Endothelial cell of umbilical vein (primary cell): ENCODE data around the gene SLC7A7. TPM values are rescaled to one million over a fixed set of nuclear protein-coding genes. Genes with fewer than 3 reads are reported as not detected.

Experiments
- BruUV-seq: library from RNA; stranded (reverse); fragments of 400-500 nt; replicated peaks from 2 replicates; lab custom pipeline; 2021; lab: Mats Ljungman, UMichigan
- CTCF ChIA-PET: fragments of 300-600, 350-600 bp; sonication (Branson Sonifier 250); formaldehyde crosslinking; loops from one replicate; lab custom pipeline; 2021; ENCODE audit warnings: antibody characterized with exemption, inconsistent platforms; lab: Charles Lee
- POLR2A ChIA-PET: fragments of 300-600, 350-600 bp; sonication (Branson Sonifier 250); formaldehyde crosslinking; loops from one replicate; lab custom pipeline; 2021; ENCODE audit warnings: antibody characterized with exemption, inconsistent platforms; lab: Charles Lee
- DNase-seq: peaks from one replicate; pipeline ENCODE4 v3.0.0-alpha.2; 2011; ENCODE audit warnings: low read depth, low spot score
- FAIRE-seq: peaks from 2 replicates; lab custom pipeline; 2011; peaks lifted over from hg19 to GRCh38; lab: Jason Lieb, UNC
- H2AFZ ChIP-seq: 2 replicates; pipeline ENCODE4 v1.6.0; 2012; ENCODE audit warnings: low read depth, low read length, control low read depth, inconsistent platforms
- H3K27ac ChIP-seq: 2 replicates; pipeline ENCODE4 v1.5.1; 2011; ENCODE audit warnings: low read depth, mild to moderate bottlenecking, control low read depth, low read length, moderate library complexity; ENCODE audit not compliant: insufficient read depth
- H3K27me3 ChIP-seq, 2 experiments: 2 replicates each; pipeline versions ENCODE4 v1.6.0 to v1.6.1; 2011; ENCODE audit warnings: low read length in 2 of 2, mixed read lengths in 1 of 2; ENCODE audit not compliant: control insufficient read depth in 2 of 2, insufficient read depth in 2 of 2
- H3K36me3 ChIP-seq, 2 experiments: 2 replicates in 1 of 2; 3 replicates in 1 of 2; pipeline ENCODE4 v1.5.1; 2011; ENCODE audit warnings: low read length in 2 of 2, mild to moderate bottlenecking in 1 of 2, moderate library complexity in 1 of 2; ENCODE audit not compliant: control insufficient read depth in 2 of 2, insufficient read depth in 2 of 2; ENCODE audit errors: extremely low read depth in 1 of 2
- H3K4me1 ChIP-seq: 3 replicates; pipeline ENCODE4 v1.5.1; 2011; ENCODE audit warnings: mild to moderate bottlenecking, low read length; ENCODE audit not compliant: control insufficient read depth, insufficient read depth; ENCODE audit errors: extremely low read depth
- H3K4me2 ChIP-seq: 2 replicates; pipeline ENCODE4 v1.6.1; 2011; ENCODE audit warnings: low read length, control low read depth, mixed read lengths; ENCODE audit not compliant: insufficient read depth
- H3K4me3 ChIP-seq, 3 experiments: fragments of 200-600 bp in 1 of 3; sonication (generic), shearing (Covaris generic) in 1 of 3; replicated peaks in 1 of 3; 2 replicates each; pipeline ENCODE4 v1.5.1; 2011 to 2016; ENCODE audit warnings: control low read depth in 3 of 3, low read length in 3 of 3, mild to moderate bottlenecking in 2 of 3, inconsistent platforms in 1 of 3, low read depth in 1 of 3, moderate library complexity in 1 of 3; ENCODE audit not compliant: insufficient read depth in 1 of 3
- H3K79me2 ChIP-seq: 2 replicates; pipeline ENCODE4 v1.6.0; 2012; ENCODE audit warnings: low read length, inconsistent platforms; ENCODE audit not compliant: control insufficient read depth, insufficient read depth
- H3K9ac ChIP-seq: replicated peaks from 2 replicates; pipeline ENCODE3; 2011; ENCODE audit warnings: low read length, control low read depth; ENCODE audit not compliant: insufficient read depth; ENCODE audit errors: extremely low read depth
- H3K9me1 ChIP-seq: replicated peaks from 3 replicates; pipeline ENCODE4 v1.6.0; 2011; ENCODE audit warnings: mild to moderate bottlenecking, low read length; ENCODE audit not compliant: control insufficient read depth, insufficient read depth; ENCODE audit errors: extremely low read depth
- H3K9me3 ChIP-seq: replicated peaks from 2 replicates; pipeline ENCODE4 v1.5.1; 2012; ENCODE audit warnings: low read length, inconsistent platforms; ENCODE audit not compliant: control insufficient read depth, insufficient read depth
- H4K20me1 ChIP-seq: replicated peaks from 2 replicates; pipeline ENCODE3; 2011; ENCODE audit warnings: mild to moderate bottlenecking, low read length; ENCODE audit not compliant: control insufficient read depth, insufficient read depth; ENCODE audit errors: extremely low read depth
- CTCF ChIP-seq, 2 donors: IDR thresholded peaks; 1 replicate in 1 of 2; 2 replicates in 1 of 2; pipeline ENCODE4 v1.5.1; 2011; ENCODE audit warnings: low read length in 2 of 2, mild to moderate bottlenecking in 2 of 2, moderate library complexity in 2 of 2, control low read depth in 1 of 2, inconsistent platforms in 1 of 2, low read depth in 1 of 2; ENCODE audit not compliant: insufficient read depth in 1 of 2; ENCODE audit errors: extremely low read depth in 1 of 2
- EZH2 ChIP-seq: IDR thresholded peaks from 2 replicates; pipeline ENCODE4 v1.6.1; 2012; ENCODE audit warnings: borderline replicate concordance, low read depth, mild to moderate bottlenecking, moderate library complexity, low read length, inconsistent platforms; ENCODE audit not compliant: severe bottlenecking
- GATA2 ChIP-seq: IDR thresholded peaks from 2 replicates; pipeline ENCODE4 v1.7.0; 2011; ENCODE audit warnings: low read depth, mild to moderate bottlenecking, moderate library complexity, mixed read lengths, low read length; ENCODE audit not compliant: insufficient read length, insufficient read depth
- JUN ChIP-seq: IDR thresholded peaks from 2 replicates; pipeline ENCODE4 v1.6.1; 2011; ENCODE audit warnings: borderline replicate concordance, low read depth; ENCODE audit not compliant: insufficient read length, insufficient read depth
- MYC ChIP-seq: IDR thresholded peaks from one replicate; pipeline ENCODE4 v1.6.1; 2011; ENCODE audit warnings: mild to moderate bottlenecking, low read depth, low read length
- POLR2A ChIP-seq: IDR thresholded peaks from 2 replicates; pipeline ENCODE4 v1.6.1; 2012; ENCODE audit warnings: low read depth, mild to moderate bottlenecking, control low read depth, low read length
- POLR2AphosphoS5 ChIP-seq: IDR thresholded peaks from 2 replicates; pipeline ENCODE4 v1.6.1; 2012; ENCODE audit warnings: low read depth, mild to moderate bottlenecking, control low read depth, low read length, moderate library complexity; ENCODE audit not compliant: insufficient read depth
- dilution Hi-C: fragments of 300-500 bp; cut with MboI; formaldehyde crosslinking; loops from one replicate; pipeline ENCODE4 v1.15.0; 2019; ENCODE audit warnings: low sequenced_read_pairs; ENCODE audit not compliant: extremely low pct_ligation_motif_present
- intact Hi-C: fragments of 100-400 bp; cut with micrococcal nuclease; formaldehyde crosslinking; loops from one replicate; pipeline ENCODE4 v1.10.0; 2022
- polyA plus RNA-seq, 4 experiments: library from polyadenylated mRNA; depleted of rRNA in 3 of 4; stranded (reverse) in 3 of 4; unstranded in 1 of 4; fragments of >200 nt; gene quantifications; 2 replicates each; pipeline versions ENCODE4 v1.2.1 to v1.2.3, GENCODE V29; 2011 to 2012; ENCODE audit warnings: missing spikeins in 1 of 4
- total RNA-seq: library from RNA; stranded (reverse); gene quantifications from 2 replicates; pipeline ENCODE4 v1.2.3, GENCODE V29; 2021
- TF ChIP-seq, protein P1 (sequence below): IDR thresholded peaks from 2 replicates; pipeline ENCODE4 v1.6.1; 2011; ENCODE audit not compliant: insufficient read depth, insufficient read length

SLC7A7 gene
- total and polyA plus RNA-seq, 2 donors (not counting 3 experiments of a cell fraction or from before 2014, with no cell fraction given), result 22.5 to 94.0 TPM

DNA sequence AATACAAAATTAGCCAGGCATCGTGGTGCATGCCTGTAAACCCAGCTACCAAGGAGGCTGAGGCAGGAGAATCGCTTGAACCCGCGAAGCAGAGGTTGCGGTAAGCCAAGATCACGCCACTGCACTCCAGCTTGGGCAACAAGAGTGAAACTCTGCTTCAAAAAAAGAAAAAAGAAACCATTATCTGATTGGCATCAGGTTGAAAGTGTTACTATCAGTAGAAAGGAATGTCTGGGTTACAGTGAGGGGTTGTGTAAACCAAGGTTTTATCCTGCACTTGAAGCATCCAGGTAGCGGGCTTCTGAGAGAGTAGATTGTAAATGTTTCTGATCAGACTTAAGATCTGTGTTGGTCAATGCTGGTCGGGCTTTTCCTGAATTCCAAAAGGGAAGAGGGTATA lies 62.8 kb downstream of the SLC7A7 start:
- TF ChIP-seq JUN (no peak), GATA2 (no peak), EZH2 (no peak), POLR2AphosphoS5 (no peak), POLR2A (no peak), MYC (no peak)
- TF ChIP-seq, protein P1, sequence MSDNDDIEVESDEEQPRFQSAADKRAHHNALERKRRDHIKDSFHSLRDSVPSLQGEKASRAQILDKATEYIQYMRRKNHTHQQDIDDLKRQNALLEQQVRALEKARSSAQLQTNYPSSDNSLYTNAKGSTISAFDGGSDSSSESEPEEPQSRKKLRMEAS, result no peak
- Histone ChIP-seq H4K20me1 (no peaks in the 10 kb centered on the region), H3K9me3 (no peaks in the 10 kb centered on the region), H2AFZ (no peak overlapping the region), H3K4me1 (no peaks in the 10 kb centered on the region), H3K36me3 (no peaks in the 10 kb centered on the region), H3K9me1 (no peaks in the 10 kb centered on the region), H3K27ac (no peak overlapping the region), H3K27me3 (no peaks in the 10 kb centered on the region), H3K9ac (no peak overlapping the region), H3K79me2 (no peaks in the 10 kb centered on the region), H3K4me2 (no peak overlapping the region), H3K4me3 (no peak overlapping the region)
- dilution Hi-C loops, result no loop called here
- no peak for DNase-seq
- CTCF ChIA-PET, result interaction anchor here (1.3 to 1.5 kb wide), 2 partner anchors 14 to 94 kb away, joined by 3 to 5 read pairs; partner anchors contain the start of gene OXA1L
- no peak for FAIRE-seq
- POLR2A ChIA-PET, result no interaction called here
- intact Hi-C loops, result no loop called here
- BruUV-seq, result no TSS peak

DNA sequence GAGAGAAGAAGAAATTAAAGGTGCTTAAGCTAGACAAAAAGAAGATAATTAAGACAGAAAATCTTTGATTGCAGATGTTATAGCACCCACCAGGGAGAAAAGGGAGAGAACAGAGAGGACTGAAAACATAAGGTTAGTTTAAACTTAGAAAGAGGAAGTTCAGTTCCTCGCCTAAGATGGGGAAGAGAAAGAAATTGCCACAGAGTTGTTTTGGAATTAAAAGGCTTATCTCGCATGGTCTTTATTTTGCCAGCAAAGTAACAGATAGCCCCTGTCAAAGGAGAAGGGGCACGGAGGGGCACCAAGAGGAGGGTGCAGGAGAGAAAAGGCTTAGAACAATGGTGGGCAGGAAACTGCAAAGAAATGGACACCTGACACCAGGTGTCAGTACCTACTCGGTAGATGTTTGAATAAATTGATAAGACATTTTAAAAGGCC lies 66.6 kb downstream of the SLC7A7 start:
- H3K4me2 ChIP-seq, result no peak overlapping the region
- no peaks in the 10 kb centered on the region for H3K9me3 ChIP-seq
- dilution Hi-C loops (no loop called here), intact Hi-C loops (no loop called here)
- H3K27ac ChIP-seq, result no peak overlapping the region
- peaks cover 4% of the 10 kb centered on the region for H3K4me1 ChIP-seq
- ChIA-PET POLR2A (no interaction called here), CTCF (interaction anchor here (0.9 to 2.3 kb wide), 5 partner anchors 9 to 115 kb away, joined by 4 to 7 read pairs (median 5); no protein-coding TSS in a partner anchor)
- no peaks in the 10 kb centered on the region for H3K9me1 ChIP-seq
- H3K4me3 ChIP-seq, result no peak overlapping the region
- peak overlapping the region; percentile 18 for H2AFZ ChIP-seq
- DNase-seq (no peak), FAIRE-seq (no peak)
- no peak overlapping the region for H3K9ac ChIP-seq
- no peaks in the 10 kb centered on the region for H4K20me1 ChIP-seq
- BruUV-seq, result no TSS peak
- no peaks in the 10 kb centered on the region for H3K27me3 ChIP-seq
- no peaks in the 10 kb centered on the region for H3K79me2 ChIP-seq
- TF ChIP-seq JUN (no peak), CTCF (IDR thresholded peaks at IDR 0.05; ENCODE audit: extremely low read depth in 1 of 2, insufficient read depth in 1 of 2, low read depth in 1 of 2, low read length in 2 of 2) (no peak), POLR2AphosphoS5 (no peak), EZH2 (no peak), MYC (no peak)
- TF ChIP-seq, protein P1, result no peak
- no peaks in the 10 kb centered on the region for H3K36me3 ChIP-seq
